Measurements from ENCODE around the gene EXOC3. TPM values are rescaled to one million over a fixed set of nuclear protein-coding genes. Genes with fewer than 3 reads are reported as not detected.

EXOC3 gene
- total and polyA plus RNA-seq, 2 of the 4 experiments (the other 2 are of a cell fraction): 35.1 to 47.5 TPM

DNA sequence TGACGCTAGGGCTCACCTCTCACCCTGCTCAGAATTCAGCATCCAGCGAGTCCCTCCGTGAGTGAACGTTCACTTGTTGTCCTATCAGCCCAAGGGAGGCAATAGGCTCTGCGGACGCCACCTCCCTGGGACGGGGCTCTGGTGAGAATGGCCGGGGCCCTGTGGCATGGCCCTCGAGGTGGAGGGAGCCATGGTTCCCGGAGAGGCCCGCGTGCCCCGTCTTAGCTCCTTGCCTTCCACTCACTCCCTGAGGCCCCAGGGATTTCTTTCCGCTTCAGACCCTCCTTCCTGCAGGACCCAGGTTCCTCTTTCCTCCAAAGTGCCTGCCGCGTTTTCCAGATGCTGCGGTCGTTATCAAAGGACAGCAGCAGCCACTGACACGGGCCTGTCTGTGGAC, 21.5 kb downstream of the EXOC3 start:
- peaks cover 6% of the 10 kb centered on the region; the same call in 1 of the 2 replicates for H3K9me1 ChIP-seq (ENCODE audit: insufficient read depth, low read length)
- H2AK5ac ChIP-seq (ENCODE audit: low read depth, low read length): no peak overlapping the region
- H3K4me1 ChIP-seq (ENCODE audit: control insufficient read depth, insufficient read depth, low read length): no peaks in the 10 kb centered on the region
- ATAC-seq (ENCODE audit: low read depth) (no peak), DNase-seq (no peak)
- no peak overlapping the region for H3K4me3 ChIP-seq (ENCODE audit: insufficient read depth, low read depth, low read length)
- TF ChIP-seq MAZ (IDR thresholded peaks at IDR 0.05; ENCODE audit: borderline replicate concordance, low read depth, low read length) (no peak), MAFK (IDR thresholded peaks at IDR 0.05; ENCODE audit: low read depth, low read length) (no peak), NFE2L2 (IDR thresholded peaks at IDR 0.05; ENCODE audit: low read depth, low read length) (no peak), RCOR1 (IDR thresholded peaks at IDR 0.05; ENCODE audit: insufficient replicate concordance, low read length) (no peak), SMC3 (IDR thresholded peaks at IDR 0.05; ENCODE audit: low read depth, low read length) (no peak)
- H2BK20ac ChIP-seq (ENCODE audit: low read depth, low read length): no peak overlapping the region
- no peak overlapping the region for H2AFZ ChIP-seq (replicated peaks; ENCODE audit: low read length, poor library complexity)
- H3K9me3 ChIP-seq (ENCODE audit: control insufficient read depth, insufficient read depth, low read length): no peaks in the 10 kb centered on the region
- H2BK15ac ChIP-seq (ENCODE audit: low read depth, low read length): no peak overlapping the region
- H3K9ac ChIP-seq (ENCODE audit: low read depth, low read length): no peak overlapping the region
- dilution Hi-C loops (cut with HindIII; ENCODE audit: low sequenced_read_pairs, unreplicated experiment): no loop called here
- peaks cover 60% of the 10 kb centered on the region for H3K36me3 ChIP-seq (ENCODE audit: control insufficient read depth, insufficient read depth, low read length)
- H3K27ac ChIP-seq (ENCODE audit: insufficient read depth, low read length): no peak overlapping the region
- H4K20me1 ChIP-seq (ENCODE audit: insufficient read depth, low read length): 0 out of 2 replicates have a peak, but pooled peaks cover 3% of the 10 kb centered on the region
- H4K5ac ChIP-seq (ENCODE audit: low read depth, low read length): no peak overlapping the region
- H3K14ac ChIP-seq (replicated peaks; ENCODE audit: low read depth, low read length): no peak overlapping the region
- BruUV-seq (replicated peaks): no TSS peak
- no peak overlapping the region for H3K18ac ChIP-seq (ENCODE audit: low read depth, low read length)
- H2BK120ac ChIP-seq (ENCODE audit: low read depth, low read length): no peak overlapping the region
- in situ Hi-C loops (cut with MboI; ENCODE audit: low sequenced_read_pairs): no loop called here
- intact Hi-C loops (cut with micrococcal nuclease): no loop called here
- no peak overlapping the region for H2BK5ac ChIP-seq (ENCODE audit: low read depth, low read length, poor library complexity, severe bottlenecking)
- ChIA-PET POLR2A (ENCODE audit: unreplicated experiment) (no interaction called here), CTCF (interaction anchor here (2.0 kb wide), 1 partner anchor 18 kb away, joined by 4 read pairs; no protein-coding TSS in a partner anchor)
- no peak overlapping the region for H2AK9ac ChIP-seq (replicated peaks; ENCODE audit: low read depth, low read length, poor library complexity)
- no peak overlapping the region for H3K4me2 ChIP-seq (ENCODE audit: low read depth, low read length)
- H3K79me1 ChIP-seq (ENCODE audit: low read depth in 1 of 2, low read length in 2 of 2): peaks cover 4 to 20% of the 10 kb centered on the region in 2 experiments
- no peak overlapping the region for H4K91ac ChIP-seq (ENCODE audit: insufficient read depth, low read depth, low read length)
- no peaks in the 10 kb centered on the region for H3K27me3 ChIP-seq (ENCODE audit: control insufficient read depth, insufficient read depth, low read length)
- no peak overlapping the region for H3K23ac ChIP-seq (ENCODE audit: low read depth, low read length)
- H3K4ac ChIP-seq (ENCODE audit: low read depth, low read length): no peak overlapping the region
- no peak overlapping the region for H3K56ac ChIP-seq (ENCODE audit: extremely low read depth, insufficient read depth, low read length)
- no peak overlapping the region for H4K8ac ChIP-seq (ENCODE audit: low read depth in 2 of 2, low read length in 2 of 2)
- WGBS, 2 experiments (ENCODE audit: extremely low coverage in 2 of 2, insufficient read length in 1 of 2): 95% methylated on average over 12 of the region's 19 CpGs; no CpG with 5 or more reads in 1 of the 2 experiments
